Right lobe of liver (tissue), 4 donors: ENCODE results near the gene KANSL2.

ENCODE experiments used
- CTCF ChIP-seq, 4 donors: fragments of 200-600 bp in 3 of 4; fragments of 450-650 bp in 1 of 4; IDR thresholded peaks; one replicate each; pipeline versions ENCODE4 v1.5.1 to v1.8.0; 2016 to 2022; ENCODE audit warnings: antibody characterized with exemption in 4 of 4, mild to moderate bottlenecking in 2 of 4
- POLR2A ChIP-seq: fragments of 450-650 bp; IDR thresholded peaks from one replicate; pipeline ENCODE4 v1.6.1; 2017; ENCODE audit warnings: antibody characterized with exemption, mild to moderate bottlenecking
- donor health status: DM: no; HTN: no; CAD: no.
- donor health status: DM: no; HTN: no; CAD: no.
- donor health status: DM: no; HTN: yes; CAD: no.

- TF ChIP-seq CTCF (IDR thresholded peaks at IDR 0.05) (no peak), POLR2A (no peak)
Observed at GRCh38 chr12:48693572-48693971, 11.5 kb upstream of the KANSL2 start.
